SJCRH30 (cell line): ENCODE data around the gene PI4KB. TPM values are rescaled to one million over a fixed set of nuclear protein-coding genes. Genes with fewer than 3 reads are reported as not detected.
A peak's percentile ranks its signal among the peaks of the same experiment; 100 is the strongest.
"Not testable (repeated sequence)": the region's sequence is repeated elsewhere in the genome, so short reads cannot be mapped to it uniquely, and the experiment has no call there.

Experiments used
- DNase-seq, 2 experiments: peaks; one replicate each; pipeline ENCODE4 v3.0.0-alpha.2; 2015 to 2020
- H3K27ac ChIP-seq: fragments of 250-450 bp; sonication (Bioruptor Pico); 2 replicates; pipeline ENCODE4 v1.5.1; 2020; ENCODE audit warnings: mild to moderate bottlenecking, moderate library complexity
- H3K27me3 ChIP-seq: fragments of 250-450 bp; sonication (Bioruptor Pico); 2 replicates; pipeline ENCODE4 v1.5.1; 2020; ENCODE audit warnings: mild to moderate bottlenecking, moderate library complexity
- H3K36me3 ChIP-seq: fragments of 250-450 bp; sonication (Bioruptor Pico); 2 replicates; pipeline ENCODE4 v1.5.1; 2020; ENCODE audit warnings: mild to moderate bottlenecking, moderate library complexity
- H3K4me1 ChIP-seq: fragments of 250-450 bp; sonication (Bioruptor Pico); 2 replicates; pipeline ENCODE4 v1.5.1; 2020; ENCODE audit warnings: mild to moderate bottlenecking, moderate library complexity
- H3K4me3 ChIP-seq: fragments of 250-450 bp; sonication (Bioruptor Pico); 2 replicates; pipeline ENCODE4 v1.5.1; 2020; ENCODE audit warnings: mild to moderate bottlenecking, moderate library complexity
- H3K9me3 ChIP-seq: fragments of 250-450 bp; sonication (Bioruptor Pico); replicated peaks from 2 replicates; pipeline ENCODE4 v1.5.1; 2020; ENCODE audit warnings: mild to moderate bottlenecking, moderate library complexity
- total RNA-seq: library from RNA; depleted of rRNA; stranded (reverse); fragments of >200 nt; shearing (Covaris generic); gene quantifications from 2 replicates; pipeline ENCODE4 v1.2.3, GENCODE V29; 2014

Gene PI4KB
- total RNA-seq, 1 experiment from 2014 or later = 32.3 TPM

GRCh38 chr1:151356696-151357095 is 29.5 kb upstream of the PI4KB start:
- Histone ChIP-seq H3K36me3 (no peaks in the 10 kb centered on the region), H3K27ac (no peak overlapping the region), H3K4me3 (no peak overlapping the region), H3K27me3 (no peaks in the 10 kb centered on the region), H3K4me1 (no peaks in the 10 kb centered on the region), H3K9me3 (no peaks in the 10 kb centered on the region; the same call in 1 of the 2 replicates)
- no peak for DNase-seq

DNA sequence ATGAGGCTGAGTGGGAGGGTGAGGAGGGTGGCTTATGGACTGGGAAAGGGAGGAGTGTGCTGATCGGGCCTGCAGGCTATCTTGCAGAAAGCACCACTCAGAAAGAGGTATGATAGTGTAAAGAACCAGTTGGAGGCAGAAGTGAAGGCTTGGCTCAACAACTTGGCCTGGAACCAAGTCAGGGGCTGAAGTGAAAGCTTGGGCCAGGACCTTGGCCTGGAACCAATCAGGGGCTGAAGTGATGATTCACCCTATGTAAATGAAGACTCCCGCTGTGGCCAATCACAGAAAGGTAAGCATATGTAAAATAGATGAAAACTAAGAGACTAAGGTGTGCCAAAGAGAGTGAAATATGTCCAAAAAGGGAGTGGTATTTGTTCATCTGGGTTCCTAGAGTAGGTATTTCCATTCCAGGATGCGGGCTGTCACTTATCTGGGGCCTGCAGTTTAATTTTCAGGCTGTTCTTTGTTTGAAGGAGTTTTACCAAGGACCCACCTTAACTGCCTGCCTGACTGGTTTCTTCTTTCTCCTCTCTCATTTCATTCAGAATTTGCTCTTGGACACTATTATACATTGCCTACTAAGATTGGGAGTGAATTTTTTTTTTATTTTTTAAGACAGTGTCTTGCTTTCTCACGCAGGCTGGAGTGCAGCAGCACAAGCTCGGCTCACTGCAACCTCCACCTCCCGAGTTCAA is 25.0 kb upstream of the PI4KB start:
- DNase-seq = peak in 1 of 2 experiments; percentile 19
- Histone ChIP-seq H3K27me3 (no peaks in the 10 kb centered on the region), H3K36me3 (no peaks in the 10 kb centered on the region)

GRCh38 chr1:151350323-151350722 is 23.1 kb upstream of the PI4KB start:
- H3K27me3 ChIP-seq, H3K27ac ChIP-seq, DNase-seq, H3K36me3 ChIP-seq, H3K9me3 ChIP-seq, H3K4me3 ChIP-seq, H3K4me1 ChIP-seq: not testable (repeated sequence)

More for the DNA sequence above, 25.0 kb upstream of the PI4KB start:
- Histone ChIP-seq H3K27ac (no peak overlapping the region), H3K4me1 (peaks cover 5% of the 10 kb centered on the region; the same call in 1 of the 2 replicates), H3K4me3 (no peak overlapping the region), H3K9me3 (no peaks in the 10 kb centered on the region; the same call in none of the 2 replicates)

DNA sequence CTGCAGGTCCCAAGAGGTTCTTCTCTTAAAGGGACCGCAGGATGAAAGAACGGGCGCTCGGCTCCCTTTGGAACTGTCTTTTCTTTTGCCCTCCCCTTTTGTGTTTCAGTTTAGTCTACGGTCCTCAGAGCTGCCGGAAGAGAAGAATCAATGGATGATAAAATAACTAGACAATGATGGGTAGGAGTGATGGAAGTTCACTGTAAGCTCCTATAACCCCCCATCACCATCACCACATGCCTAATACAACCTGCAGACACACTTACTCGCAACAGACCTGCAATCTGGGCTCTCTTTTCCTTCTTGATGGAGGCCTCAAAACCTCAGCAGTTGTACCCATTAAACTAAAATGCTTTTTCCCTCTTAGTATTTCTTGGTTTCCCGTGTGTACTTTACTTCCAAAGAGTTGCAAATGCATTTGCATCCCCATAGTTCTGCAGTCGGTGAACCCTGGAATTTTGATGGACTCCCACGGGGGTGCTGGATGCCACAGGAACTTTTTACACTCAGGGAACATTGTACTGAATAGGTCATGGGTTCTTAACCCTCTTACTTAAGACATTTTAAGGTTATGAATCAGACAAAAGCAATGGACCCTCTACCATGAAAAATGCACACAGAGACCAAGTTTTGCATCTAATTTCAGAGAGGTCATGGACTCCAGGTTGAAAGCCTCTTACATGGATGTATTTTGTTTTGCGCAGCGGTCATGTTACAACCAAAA is 20.5 kb upstream of the PI4KB start:
- no peak for DNase-seq
- H3K27me3 ChIP-seq = no peaks in the 10 kb centered on the region
- peaks cover 5% of the 10 kb centered on the region; the same call in 1 of the 2 replicates for H3K4me1 ChIP-seq
- H3K36me3 ChIP-seq = 0 out of 2 replicates have a peak, but pooled peaks cover 5% of the 10 kb centered on the region
- peak overlapping the region; percentile 66 for H3K4me3 ChIP-seq
- peak overlapping the region; percentile 78 for H3K27ac ChIP-seq
- no peaks in the 10 kb centered on the region; the same call in none of the 2 replicates for H3K9me3 ChIP-seq

DNA sequence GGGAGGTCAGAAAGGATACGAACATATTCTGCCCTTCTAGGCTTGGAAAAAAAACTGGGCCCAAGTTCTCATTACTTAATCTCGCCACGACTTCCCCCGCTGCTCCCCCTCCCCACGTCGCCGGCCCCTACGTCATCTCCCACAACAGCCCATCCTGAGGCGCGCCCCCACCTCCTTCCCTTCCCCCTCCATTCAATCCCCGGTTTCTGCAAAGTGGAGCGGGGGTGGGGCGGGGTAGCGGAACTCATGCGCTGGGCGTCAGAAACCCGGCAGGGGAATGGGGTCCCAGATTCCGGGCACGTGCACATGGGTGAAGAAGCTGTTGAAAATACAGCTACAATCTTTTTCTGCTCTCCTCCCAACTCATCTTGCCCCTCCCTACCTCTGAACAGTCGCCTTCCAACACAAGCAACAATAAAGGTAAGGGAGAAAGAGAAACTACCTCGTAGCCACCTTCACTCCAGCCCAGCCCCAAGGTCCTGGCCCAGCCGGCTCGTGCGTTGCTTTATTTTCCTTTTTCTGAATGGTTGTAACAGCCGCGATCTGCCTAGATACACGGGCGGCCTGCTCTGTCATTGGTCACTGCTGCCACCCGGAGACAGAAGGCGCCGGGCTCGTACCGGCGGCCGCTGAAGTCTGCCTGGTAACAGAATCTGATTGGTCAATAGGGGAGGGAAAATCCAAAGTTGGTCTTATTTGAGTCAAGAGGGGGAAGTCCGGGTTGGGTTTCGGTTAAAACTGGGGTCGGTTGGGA is 19.7 kb upstream of the PI4KB start, which contains the start of gene RFX5:
Gene RFX5, minus strand, starts transcription at position 484 of the 754 bp plus-strand sequence. CDS start 932 bp downstream, outside the sequence.
- peaks cover 5% of the 10 kb centered on the region; the same call in 1 of the 2 replicates for H3K4me1 ChIP-seq
- peak within 1 kb of the TSS; percentile 78 for H3K27ac ChIP-seq
- no peaks in the 10 kb centered on the region; the same call in 1 of the 2 replicates for H3K9me3 ChIP-seq
- peak within 1 kb of the TSS; percentile 66 for H3K4me3 ChIP-seq
- H3K27me3 ChIP-seq = no peaks in the 10 kb centered on the region
- peak; percentile 94 to 97 for DNase-seq
- 0 out of 2 replicates have a peak, but pooled peaks cover 5% of the 10 kb centered on the region for H3K36me3 ChIP-seq

GRCh38 chr1:151346082-151346768 is 19.0 kb upstream of the PI4KB start:
- H3K27ac ChIP-seq = peak overlapping the region; percentile 78
- DNase-seq = no peak

GRCh38 chr1:151344291-151344690 is 17.1 kb upstream of the PI4KB start:
- H3K4me1 ChIP-seq = peaks cover 10% of the 10 kb centered on the region
- H3K27me3 ChIP-seq = no peaks in the 10 kb centered on the region
- H3K36me3 ChIP-seq = 0 out of 2 replicates have a peak, but pooled peaks cover 5% of the 10 kb centered on the region
- no peak for DNase-seq
- H3K9me3 ChIP-seq = no peaks in the 10 kb centered on the region
- H3K27ac ChIP-seq = no peak overlapping the region
- no peak overlapping the region for H3K4me3 ChIP-seq

More at GRCh38 chr1:151346082-151346768, 19.0 kb upstream of the PI4KB start:
- Histone ChIP-seq H3K9me3 (no peaks in the 10 kb centered on the region; the same call in 1 of the 2 replicates), H3K36me3 (0 out of 2 replicates have a peak, but pooled peaks cover 5% of the 10 kb centered on the region), H3K4me3 (peak overlapping the region; percentile 66), H3K27me3 (no peaks in the 10 kb centered on the region), H3K4me1 (peaks cover 5% of the 10 kb centered on the region; the same call in 1 of the 2 replicates)

- DNase-seq = no peak
- H3K4me3 ChIP-seq = no peak overlapping the region
- no peaks in the 10 kb centered on the region for H3K27me3 ChIP-seq
- H3K4me1 ChIP-seq = peaks cover 10% of the 10 kb centered on the region
- no peaks in the 10 kb centered on the region for H3K9me3 ChIP-seq
- H3K36me3 ChIP-seq = 0 out of 2 replicates have a peak, but pooled peaks cover 5% of the 10 kb centered on the region
- no peak overlapping the region for H3K27ac ChIP-seq
Observed at GRCh38 chr1:151343587-151343986, 16.4 kb upstream of the PI4KB start.

DNA sequence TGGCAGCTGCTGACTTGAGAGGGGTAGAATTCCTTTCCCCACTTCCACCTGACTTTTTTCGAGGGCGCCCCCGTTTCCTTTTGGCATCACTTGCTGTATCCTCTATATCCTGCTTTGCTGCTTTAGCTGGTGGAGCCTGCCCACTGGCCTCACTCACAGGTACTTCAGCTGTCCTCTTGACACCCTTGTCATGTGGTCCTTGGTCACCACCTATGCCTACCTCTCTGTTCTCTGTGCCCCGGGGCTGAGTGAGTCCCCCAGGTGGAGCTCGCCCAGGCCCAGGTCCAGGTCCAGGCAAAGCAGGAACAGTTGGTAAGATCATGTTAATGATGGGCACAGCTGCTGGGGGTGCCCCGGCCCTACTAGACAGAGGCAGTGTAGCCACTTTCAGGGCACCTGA is 15.4 kb upstream of the PI4KB start:
- H3K36me3 ChIP-seq = 0 out of 2 replicates have a peak, but pooled peaks cover 5% of the 10 kb centered on the region
- no peak overlapping the region for H3K4me3 ChIP-seq
- no peak overlapping the region for H3K27ac ChIP-seq
- DNase-seq = no peak
- no peaks in the 10 kb centered on the region for H3K9me3 ChIP-seq
- H3K27me3 ChIP-seq = no peaks in the 10 kb centered on the region
- H3K4me1 ChIP-seq = peaks cover 5% of the 10 kb centered on the region

GRCh38 chr1:151342021-151342420 is 14.8 kb upstream of the PI4KB start:
- Histone ChIP-seq H3K27ac (no peak overlapping the region), H3K36me3 (0 out of 2 replicates have a peak, but pooled peaks cover 5% of the 10 kb centered on the region), H3K9me3 (no peaks in the 10 kb centered on the region), H3K4me1 (peaks cover 4% of the 10 kb centered on the region; the same call in 1 of the 2 replicates), H3K4me3 (no peak overlapping the region), H3K27me3 (no peaks in the 10 kb centered on the region)
- no peak for DNase-seq

DNA sequence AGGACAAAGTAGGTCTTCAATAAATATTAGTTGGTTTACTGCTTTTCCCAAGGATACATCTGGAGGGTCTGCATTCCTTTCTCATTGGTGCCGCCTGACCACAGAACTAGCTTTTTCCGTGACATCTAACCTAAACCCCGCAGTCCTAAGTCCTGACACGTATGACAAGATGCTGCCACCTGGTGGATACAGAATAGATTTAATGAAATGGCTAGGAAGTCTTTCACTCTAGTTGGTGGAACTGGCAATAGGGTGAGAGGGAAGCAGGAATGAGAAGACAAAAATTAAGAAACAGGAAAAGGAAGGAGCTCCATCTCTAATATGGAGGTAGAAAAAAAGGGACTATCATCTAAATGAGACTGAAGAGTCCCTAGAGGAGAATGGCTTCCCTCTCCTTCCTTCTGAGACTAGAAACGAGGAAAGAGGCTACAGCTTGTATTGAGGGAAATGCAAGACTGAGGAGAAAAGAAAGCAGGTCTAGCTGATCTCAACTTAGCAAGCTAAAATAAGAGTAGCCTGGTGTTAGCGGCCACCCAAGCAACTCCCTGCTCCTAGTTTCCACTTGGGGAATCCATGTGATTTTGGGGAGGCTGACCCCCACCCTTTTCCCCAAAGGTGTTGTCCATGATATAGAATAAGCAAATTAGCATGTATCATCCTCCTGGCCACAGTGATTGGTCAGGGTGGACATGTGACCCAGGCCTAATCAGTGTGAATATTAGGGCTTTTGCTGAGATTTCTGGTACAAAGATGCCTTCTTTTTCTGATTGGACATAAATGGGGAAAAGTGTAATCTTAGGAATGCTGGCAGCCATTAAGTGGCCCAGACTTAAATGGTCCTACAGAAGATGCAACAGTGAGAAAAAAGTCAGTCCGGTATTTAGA is 13.9 kb upstream of the PI4KB start:
- Histone ChIP-seq H3K27me3 (no peaks in the 10 kb centered on the region), H3K4me3 (no peak overlapping the region), H3K9me3 (no peaks in the 10 kb centered on the region), H3K27ac (no peak overlapping the region), H3K36me3 (0 out of 2 replicates have a peak, but pooled peaks cover 5% of the 10 kb centered on the region), H3K4me1 (peaks cover 4% of the 10 kb centered on the region; the same call in 1 of the 2 replicates)
- peak; percentile 65 to 91 for DNase-seq

DNA sequence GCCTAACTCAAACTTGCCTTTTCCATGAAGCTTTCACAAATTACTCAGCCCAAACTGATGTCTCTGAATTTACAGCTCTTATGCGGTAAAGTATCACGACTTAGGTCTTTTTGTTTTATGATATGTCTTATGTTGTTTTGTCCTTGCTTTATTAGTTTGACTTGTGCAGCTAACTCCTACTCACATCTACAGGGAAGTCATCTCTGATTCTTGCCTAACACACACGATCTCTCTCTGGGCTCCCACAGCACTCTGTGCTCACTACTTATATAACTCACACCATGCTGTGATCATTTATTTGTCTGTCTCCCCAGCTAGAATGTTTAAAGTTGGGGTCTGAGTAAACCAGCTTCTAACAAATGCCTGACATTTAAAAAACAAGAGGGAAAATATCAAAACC is 9.3 kb upstream of the PI4KB start:
- H3K27me3 ChIP-seq = no peaks in the 10 kb centered on the region
- no peak overlapping the region for H3K27ac ChIP-seq
- H3K36me3 ChIP-seq = no peaks in the 10 kb centered on the region
- no peak overlapping the region for H3K4me3 ChIP-seq
- DNase-seq = no peak
- H3K4me1 ChIP-seq = peaks cover 4% of the 10 kb centered on the region; the same call in 1 of the 2 replicates
- no peaks in the 10 kb centered on the region for H3K9me3 ChIP-seq

DNA sequence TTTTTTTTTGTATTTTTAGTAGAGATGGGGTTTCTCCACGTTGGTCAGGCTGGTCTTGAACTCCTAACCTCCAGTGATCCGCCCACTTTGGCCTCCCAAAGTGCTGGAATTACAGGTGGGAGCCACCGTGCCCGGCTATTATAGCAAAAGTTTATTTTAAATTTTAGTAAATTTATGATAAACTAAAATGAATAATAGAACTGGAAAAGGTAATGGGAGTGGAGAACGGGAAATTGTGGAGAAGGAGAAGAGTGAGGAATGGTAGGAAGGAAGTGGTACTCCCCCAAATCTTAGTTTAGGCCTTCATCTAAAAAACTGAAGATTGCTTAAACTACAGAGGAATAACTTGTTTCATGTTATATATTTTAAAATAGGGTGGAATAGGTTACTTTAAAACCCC is 7.6 kb upstream of the PI4KB start:
- Histone ChIP-seq H3K4me3 (no peak overlapping the region), H3K27me3 (no peaks in the 10 kb centered on the region), H3K36me3 (no peaks in the 10 kb centered on the region), H3K9me3 (no peaks in the 10 kb centered on the region), H3K4me1 (no peaks in the 10 kb centered on the region), H3K27ac (no peak overlapping the region)
- no peak for DNase-seq
